ENCODE results near the gene TBC1D20. TPM values are rescaled to one million over a fixed set of nuclear protein-coding genes. Genes with fewer than 3 reads are reported as not detected.

The TBC1D20 gene
- total RNA-seq, 4 donors from 2014 or later, result 37.2 to 60.6 (median 53.3) TPM

DNA sequence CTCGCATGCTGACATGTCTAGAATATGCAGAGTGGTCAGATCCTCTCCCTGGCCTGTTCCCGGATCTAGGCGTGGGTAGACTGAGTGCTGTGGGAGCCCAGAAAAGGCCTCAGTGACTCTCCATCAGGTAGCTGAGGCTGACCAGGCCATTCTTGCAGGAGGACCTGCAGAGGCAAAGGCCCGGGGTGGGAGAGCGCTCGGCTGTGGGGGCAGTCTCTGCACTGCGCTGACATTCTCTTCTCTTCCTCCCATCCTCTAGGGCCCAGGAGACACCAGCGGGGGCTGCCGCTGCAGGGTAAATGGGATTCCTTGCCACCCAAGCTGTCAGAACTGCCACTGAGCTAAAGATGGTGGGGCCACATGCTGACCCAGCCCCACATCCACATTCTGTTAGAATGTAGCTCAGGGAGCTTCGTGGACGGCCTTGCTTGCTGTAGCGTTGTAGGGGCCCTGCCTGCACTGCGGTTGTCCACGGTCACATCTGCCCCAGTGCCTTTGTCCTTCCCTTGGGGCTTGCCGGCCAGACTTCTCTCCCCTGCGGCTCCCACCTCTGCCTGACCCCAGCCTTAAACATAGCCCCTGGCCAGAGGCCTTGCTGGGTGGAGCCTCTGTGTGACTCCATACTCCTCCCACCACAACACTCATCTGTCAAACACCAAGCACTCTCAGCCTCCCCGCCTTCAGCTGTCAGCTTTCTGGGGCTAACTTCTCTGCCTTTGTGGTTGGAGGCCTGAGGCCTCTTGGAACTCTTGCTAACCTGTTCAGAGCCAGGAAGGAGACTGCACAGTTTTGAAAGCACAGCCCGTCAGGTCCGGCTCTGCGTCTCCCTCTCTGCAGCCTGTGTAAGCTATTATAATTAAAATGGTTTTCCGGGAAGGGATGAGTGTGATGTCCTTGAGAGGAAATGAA lies 32.0 kb downstream of the TBC1D20 start:
- DNase-seq (ENCODE audit: low spot score), result no peak
- ATAC-seq (ENCODE audit: low FRiP score), result no peak
- TF ChIP-seq, protein P1, sequence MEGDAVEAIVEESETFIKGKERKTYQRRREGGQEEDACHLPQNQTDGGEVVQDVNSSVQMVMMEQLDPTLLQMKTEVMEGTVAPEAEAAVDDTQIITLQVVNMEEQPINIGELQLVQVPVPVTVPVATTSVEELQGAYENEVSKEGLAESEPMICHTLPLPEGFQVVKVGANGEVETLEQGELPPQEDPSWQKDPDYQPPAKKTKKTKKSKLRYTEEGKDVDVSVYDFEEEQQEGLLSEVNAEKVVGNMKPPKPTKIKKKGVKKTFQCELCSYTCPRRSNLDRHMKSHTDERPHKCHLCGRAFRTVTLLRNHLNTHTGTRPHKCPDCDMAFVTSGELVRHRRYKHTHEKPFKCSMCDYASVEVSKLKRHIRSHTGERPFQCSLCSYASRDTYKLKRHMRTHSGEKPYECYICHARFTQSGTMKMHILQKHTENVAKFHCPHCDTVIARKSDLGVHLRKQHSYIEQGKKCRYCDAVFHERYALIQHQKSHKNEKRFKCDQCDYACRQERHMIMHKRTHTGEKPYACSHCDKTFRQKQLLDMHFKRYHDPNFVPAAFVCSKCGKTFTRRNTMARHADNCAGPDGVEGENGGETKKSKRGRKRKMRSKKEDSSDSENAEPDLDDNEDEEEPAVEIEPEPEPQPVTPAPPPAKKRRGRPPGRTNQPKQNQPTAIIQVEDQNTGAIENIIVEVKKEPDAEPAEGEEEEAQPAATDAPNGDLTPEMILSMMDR (IDR thresholded peaks at IDR 0.05), result no peak

DNA sequence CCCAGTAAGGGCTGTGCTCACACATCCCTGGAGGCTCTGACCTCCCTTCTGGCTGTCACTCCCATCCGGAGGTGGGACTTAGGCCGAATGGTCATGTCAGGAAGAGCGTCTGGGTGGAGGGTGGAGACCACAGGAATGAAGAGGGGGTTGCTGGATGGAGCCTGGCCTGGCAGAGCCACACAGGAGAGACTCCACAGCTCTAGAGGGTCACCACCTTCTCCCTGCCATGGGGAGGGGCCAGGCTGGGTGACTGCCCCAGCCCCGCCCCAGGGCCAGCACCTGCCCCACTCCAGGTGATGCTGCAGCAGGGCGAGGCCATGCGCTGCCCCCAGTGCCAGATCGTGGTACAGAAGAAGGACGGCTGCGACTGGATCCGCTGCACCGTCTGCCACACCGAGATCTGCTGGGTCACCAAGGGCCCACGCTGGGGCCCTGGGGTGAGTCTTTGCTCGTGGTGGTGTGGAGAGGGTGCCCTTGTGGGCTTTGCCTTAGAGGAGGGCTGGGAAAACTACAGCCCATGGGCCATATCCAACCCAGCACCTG lies 33.6 kb downstream of the TBC1D20 start:
- no peak for DNase-seq (ENCODE audit: low spot score)
- ATAC-seq (ENCODE audit: low FRiP score), result no peak
- TF ChIP-seq, protein P1 (IDR thresholded peaks at IDR 0.05), result no peak

DNA sequence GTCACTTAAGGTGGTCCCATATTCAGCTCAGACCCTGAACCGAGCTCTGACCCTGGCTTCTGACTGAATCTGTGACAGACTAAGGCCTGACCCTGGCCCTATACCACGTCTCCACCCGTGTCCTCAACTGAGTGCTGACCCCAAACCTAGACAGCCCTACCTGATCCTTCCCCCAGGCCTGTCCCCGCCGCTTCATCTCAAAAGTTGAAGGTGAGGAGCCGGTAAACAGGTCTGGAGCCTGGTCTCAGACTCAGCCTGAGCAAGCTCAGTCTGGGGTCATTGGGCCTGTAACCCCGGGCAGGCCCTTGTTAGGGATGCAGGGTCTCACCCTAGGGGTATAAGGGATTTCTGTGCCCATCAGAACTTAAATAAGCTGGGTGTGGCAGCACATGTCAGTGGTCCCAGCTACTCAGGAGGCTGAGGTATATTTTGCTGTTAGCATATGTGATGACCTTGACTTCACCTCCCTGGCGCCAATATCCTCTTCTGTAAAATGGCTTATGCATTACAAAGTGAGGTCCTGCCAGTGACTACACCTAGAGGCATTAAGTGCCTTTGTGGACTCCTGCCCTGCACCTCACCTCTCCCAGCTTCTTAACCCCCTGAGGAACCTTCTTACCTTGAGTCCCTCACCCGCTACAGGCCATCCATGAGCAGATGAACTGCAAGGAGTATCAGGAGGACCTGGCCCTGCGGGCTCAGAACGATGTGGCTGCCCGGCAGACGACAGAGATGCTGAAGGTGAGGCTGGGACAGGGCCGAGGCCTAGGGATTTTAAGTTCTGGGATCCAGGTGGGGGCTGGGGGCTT lies 34.3 kb downstream of the TBC1D20 start:
- TF ChIP-seq, protein P1 (IDR thresholded peaks at IDR 0.05), result no peak
- no peak for ATAC-seq (ENCODE audit: low FRiP score)
- no peak for DNase-seq (ENCODE audit: low spot score)

DNA sequence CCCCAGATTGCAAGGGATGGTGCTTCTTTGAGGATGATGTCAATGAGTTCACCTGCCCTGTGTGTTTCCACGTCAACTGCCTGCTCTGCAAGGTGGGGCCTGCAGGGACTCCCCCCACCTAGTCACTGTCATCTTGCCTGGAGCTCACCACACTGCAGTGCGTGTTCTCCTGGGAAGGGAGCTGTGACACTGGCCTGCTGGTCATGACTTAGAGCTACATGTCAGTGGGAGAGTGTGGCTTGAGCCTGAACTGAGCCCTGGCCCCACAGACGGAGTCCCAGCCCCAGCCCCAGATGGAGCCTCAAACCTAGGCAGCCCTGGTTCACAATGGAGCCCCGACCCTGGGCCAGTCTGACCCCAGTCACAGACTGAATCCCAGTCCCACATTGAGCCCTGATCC lies 34.9 kb downstream of the TBC1D20 start:
- DNase-seq (ENCODE audit: low spot score) (no peak), ATAC-seq (ENCODE audit: low FRiP score) (no peak)
- TF ChIP-seq, protein P1 (IDR thresholded peaks at IDR 0.05), result no peak

DNA sequence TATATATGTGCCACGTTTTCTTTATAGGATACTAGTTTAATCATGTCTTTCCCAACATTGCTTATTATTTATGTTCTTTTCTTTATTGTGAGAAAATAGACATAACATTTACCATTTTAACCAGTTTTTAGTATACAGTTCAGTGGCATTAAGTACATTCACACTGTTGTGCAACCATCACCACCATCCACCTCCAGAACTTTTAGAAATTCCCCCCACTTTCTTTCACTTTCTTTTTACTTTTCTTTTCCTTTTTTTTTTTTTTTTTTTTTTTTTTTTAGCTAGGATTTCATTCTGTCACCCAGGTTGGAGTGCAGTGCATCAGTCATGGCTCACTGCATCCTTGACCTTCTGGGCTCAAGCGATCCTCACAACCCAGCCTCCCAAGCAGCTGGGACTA lies 35.8 kb downstream of the TBC1D20 start:
- DNase-seq (ENCODE audit: low spot score) (no peak), ATAC-seq (ENCODE audit: low FRiP score) (no peak)
- TF ChIP-seq, protein P1 (IDR thresholded peaks at IDR 0.05), result no peak

DNA sequence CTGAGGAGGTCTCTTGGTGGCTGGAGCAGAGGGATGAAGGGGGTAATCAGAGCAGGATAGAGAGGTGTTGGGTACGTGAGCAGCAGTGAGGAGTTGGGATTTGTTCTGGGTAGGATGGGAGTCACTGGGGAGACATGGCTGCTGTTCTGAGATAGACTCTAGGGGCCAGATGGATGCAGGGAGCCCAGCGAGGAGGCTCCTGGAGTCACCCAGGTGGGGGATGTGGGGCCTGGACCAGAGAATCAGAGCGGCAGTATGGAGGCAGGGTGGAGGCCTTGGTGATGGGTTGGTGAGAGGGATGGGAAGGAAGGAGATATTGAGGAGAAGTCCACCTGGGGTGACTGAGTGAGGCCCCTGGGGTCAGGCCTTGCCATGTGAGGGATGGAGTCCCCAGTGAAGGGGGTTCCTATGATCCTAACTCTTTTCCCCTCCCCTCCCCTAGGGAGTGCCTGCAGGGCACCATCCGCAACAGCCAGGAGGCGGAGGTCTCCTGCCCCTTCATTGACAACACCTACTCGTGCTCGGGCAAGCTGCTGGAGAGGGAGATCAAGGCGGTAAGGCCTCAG lies 40.6 kb downstream of the TBC1D20 start:
- ATAC-seq (ENCODE audit: low FRiP score), result no peak
- no peak for DNase-seq (ENCODE audit: low spot score)
- TF ChIP-seq, protein P1 (IDR thresholded peaks at IDR 0.05), result no peak

Measured in omental fat pad (tissue), 4 donors.